ENCODE measurements around the gene CPXCR1.
"Not testable (repeated sequence)": the region's sequence is repeated elsewhere in the genome, so short reads cannot be mapped to it uniquely, and the experiment has no call there.

CPXCR1 gene

DNA sequence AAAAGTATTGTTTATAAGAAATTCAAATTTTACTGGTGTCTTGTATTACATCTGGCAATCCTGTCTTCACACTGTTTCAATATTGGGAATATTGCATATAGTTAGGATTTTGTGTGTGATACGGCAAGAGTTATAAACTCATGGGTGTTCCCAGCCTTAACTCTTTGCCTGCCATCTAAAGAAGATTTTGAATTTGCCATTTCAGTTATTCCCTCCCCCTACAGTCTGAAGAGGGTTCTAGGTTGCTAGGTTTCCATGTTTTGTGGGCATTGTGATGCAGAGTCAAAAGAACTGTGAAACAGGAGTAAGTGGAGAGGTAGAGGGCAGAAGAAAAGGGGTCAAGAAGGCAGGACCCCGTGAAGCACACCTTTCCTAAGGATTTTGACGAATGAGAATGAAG is at the start of gene CPXCR1:
Gene CPXCR1 (plus strand): TSS at position 301 of the 400 bp plus-strand sequence. CDS start 6,190 bp downstream, outside the sequence.
- no peak for DNase-seq

DNA sequence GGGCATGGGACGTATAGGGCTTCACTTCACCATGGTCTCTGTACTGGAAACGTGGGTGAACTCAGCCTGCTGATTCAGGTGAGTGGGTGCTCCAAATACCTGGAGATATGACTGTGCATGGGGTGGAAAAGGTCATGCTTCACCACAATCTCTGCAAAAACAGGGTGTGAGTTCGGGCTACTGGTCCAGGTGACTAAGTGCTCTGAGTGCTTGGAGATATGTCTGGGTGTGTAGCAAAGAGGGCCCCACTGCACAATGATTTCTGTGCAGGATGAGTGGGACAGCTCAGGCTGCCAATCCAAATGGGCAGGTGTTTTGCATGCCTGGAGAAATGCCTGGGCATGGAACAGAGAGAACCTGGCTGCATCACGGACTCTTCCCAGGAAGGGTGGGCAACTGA is 11.2 kb upstream of the CPXCR1 start:
- DNase-seq = no peak

DNA sequence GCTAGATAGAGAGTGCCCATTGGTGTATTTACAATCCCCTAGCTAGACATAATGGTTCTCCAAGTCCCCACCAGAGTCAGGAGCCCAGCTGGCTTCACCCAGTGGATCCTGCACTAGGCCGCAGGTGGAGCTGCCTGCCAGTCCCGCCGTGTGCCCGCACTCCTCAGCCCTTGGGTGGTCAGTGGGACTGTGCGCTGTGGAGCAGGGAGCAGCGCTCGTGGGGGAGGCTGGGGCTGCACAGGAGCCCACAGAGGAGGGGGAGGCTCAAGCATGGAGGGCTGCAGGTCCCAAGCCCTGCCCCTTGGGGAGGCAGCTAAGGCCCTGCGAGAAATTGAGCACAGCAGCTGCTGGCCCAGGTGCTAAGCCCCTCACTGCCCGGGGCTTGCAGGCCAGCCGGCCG is 810 bp upstream of the CPXCR1 start:
- DNase-seq = not testable (repeated sequence)

DNA sequence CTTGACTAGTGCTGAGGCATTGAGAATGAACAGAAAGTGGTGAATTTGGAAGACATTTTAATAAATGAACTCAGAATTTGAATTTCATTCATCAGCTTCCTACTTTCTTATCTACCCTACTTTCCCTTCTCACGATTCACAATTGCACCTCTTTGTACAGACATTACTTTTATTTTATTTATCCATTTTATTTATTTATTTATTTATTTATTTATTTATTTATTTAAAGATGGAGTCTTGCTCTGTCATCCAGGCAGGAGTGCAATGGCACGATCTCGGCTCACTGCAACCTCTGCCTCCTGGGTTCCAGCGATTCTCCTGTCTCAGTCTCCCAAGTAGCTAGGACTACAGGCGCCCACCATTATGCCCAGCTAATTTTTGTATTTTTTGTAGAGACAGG is 5.3 kb downstream of the CPXCR1 start:
- DNase-seq = not testable (repeated sequence)

DNA sequence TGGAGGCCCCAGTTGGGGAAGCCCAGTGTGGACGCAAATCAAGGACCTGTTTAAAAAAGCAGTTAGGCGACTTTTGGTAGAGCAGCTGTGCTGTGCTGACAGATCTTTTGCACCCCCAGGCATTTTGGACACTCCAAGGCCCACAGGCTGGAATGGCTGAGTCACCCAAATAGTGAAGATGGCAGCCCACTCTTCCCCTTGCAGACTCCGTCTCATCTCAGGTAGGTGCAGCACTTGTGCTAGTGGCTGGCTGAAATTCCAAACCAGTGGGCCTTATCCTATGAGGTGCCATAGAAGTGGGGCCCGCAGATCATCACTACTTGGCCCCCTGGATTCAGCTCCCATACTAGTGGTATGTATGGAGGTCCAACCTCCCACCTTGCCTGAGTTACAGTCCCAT is 42.8 kb downstream of the CPXCR1 start:
- DNase-seq = no peak

All from hematopoietic multipotent progenitor cell treated with erythropoietin and hydrocortisone succinate and interleukin-3 and kit ligand, for 4 days (in vitro differentiated cells).